ENCODE data around the gene EXOC5.

EXOC5 gene

GRCh38 chr14:57179273-57179672 is 89.4 kb downstream of the EXOC5 start:
- H3K27ac ChIP-seq, result no peak overlapping the region
- TF ChIP-seq CTCF (conservative IDR thresholded peaks at IDR 0.05), result no peak

- no peak for TF ChIP-seq CTCF (conservative IDR thresholded peaks at IDR 0.05)
- H3K27ac ChIP-seq, result no peak overlapping the region
These were observed 94.2 kb downstream of the EXOC5 start for GRCh38 chr14:57174466-57174865.

DNA sequence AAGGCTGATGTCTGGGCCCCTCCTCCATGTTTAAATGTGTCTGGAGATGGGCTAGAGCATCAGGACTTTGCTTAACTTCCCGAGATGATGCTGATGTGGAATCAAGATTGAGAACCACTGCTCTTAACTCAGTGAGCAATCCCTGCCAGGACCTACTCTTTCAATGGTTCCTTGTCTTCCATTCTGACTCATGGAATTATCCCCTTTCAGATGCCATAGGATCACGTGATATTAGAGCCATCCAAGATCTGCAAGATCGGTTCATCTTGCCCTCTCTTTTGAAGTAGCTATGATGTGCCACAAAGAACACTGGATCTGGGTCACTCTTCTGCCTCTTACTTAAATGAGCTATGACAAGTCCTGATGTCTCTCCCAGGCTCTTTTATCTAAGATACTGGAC is 96.8 kb downstream of the EXOC5 start:
- no peak overlapping the region for H3K27ac ChIP-seq
- no peak for TF ChIP-seq CTCF (conservative IDR thresholded peaks at IDR 0.05)

- H3K27ac ChIP-seq, result no peak overlapping the region
- no peak for TF ChIP-seq CTCF (conservative IDR thresholded peaks at IDR 0.05)
These were observed 97.3 kb downstream of the EXOC5 start for GRCh38 chr14:57171363-57171762.

DNA sequence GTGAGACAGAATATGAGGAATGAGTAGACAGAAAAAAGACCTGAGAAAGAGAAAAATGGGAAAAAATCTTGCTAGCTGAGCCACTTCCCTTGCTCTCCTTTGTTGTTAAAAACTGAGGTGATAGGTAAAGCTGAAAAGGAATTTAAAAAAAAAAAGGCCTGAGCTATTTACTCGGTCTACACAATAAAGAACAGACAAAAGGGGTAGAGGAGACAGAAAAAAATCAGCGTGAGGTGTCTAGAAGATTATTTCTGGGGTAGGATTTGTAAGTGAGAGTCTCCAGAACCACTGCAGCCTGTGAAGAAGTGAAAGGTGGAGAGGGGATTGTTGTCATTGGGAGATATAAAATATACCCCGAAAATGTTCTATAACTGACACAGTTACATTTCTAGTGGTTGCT is 98.8 kb downstream of the EXOC5 start:
- no peak for TF ChIP-seq CTCF (conservative IDR thresholded peaks at IDR 0.05)
- no peak overlapping the region for H3K27ac ChIP-seq

DNA sequence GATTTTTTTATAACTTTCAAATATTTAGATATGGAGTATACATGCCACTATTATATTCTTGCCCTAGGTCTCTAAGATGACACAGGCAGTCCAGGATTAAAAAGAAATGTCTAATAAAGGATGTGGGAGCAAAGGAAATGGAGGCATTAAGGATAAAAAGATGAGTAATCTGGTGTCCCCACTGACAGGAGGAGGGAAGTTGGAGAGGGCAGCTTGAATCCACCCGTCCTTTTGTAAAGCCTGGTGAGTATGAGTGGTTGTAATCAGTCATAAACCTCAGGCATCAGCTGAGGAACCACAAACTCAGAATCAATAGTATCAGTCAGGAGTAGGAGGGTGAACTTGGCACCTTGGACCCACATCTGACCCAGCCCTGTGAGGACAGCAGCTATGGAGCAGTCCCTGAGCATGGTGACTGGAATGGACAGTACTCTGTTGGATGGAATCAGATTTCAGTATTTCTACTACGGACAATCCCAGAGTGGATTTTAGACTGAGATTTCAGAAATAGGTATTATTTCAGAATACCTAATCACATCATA is 100.5 kb downstream of the EXOC5 start:
- no peak for TF ChIP-seq CTCF (conservative IDR thresholded peaks at IDR 0.05)

DNA sequence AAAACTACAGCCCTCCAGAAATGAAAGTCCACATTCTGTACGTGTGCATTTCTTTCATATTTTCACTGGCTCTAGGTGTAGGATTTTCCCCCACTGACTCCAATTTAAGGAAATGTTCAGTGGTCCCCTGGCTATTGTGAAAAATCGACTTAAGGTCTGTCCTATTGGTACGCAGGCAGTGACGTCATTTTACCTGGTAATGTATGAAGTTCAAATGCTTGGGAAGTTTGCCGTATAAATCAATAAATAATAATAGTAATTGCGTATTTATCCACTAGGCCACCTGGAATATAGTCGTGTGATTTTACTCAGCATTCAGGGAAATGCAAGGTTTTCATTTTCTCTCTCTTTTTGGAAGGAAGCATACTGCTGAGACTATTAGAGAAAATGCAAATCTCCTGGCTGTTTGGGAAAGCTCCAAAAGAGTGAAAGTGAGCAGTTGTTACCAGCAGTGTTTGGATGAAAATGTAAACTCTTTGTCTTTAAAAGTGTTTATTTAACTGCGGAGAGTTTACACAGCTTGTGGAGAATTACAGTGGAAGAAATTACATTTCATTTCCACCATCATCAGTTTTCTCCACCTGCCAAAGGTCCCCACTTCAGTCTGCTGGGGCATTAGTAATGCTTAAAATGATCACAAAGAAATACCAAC is 107.0 kb downstream of the EXOC5 start:
- no peak for TF ChIP-seq CTCF (conservative IDR thresholded peaks at IDR 0.05)
- H3K27ac ChIP-seq, result peak overlapping the region; percentile 20; the same call in 1 of the 2 replicates

More for the DNA sequence above, 100.5 kb downstream of the EXOC5 start:
- H3K27ac ChIP-seq, result no peak overlapping the region

Measured in VCaP (cell line).